HUES64 (cell line): ENCODE measurements around the gene TACO1.

Source experiments
- H3K27ac ChIP-seq: 2 replicates; pipeline ENCODE4 v1.7.0; 2013; ENCODE audit warnings: low read depth, low read length, inconsistent platforms
- H3K27me3 ChIP-seq: 2 replicates; pipeline ENCODE4 v1.6.1; 2013; ENCODE audit warnings: mild to moderate bottlenecking, low read length; ENCODE audit not compliant: insufficient read depth
- H3K36me3 ChIP-seq: 2 replicates; pipeline ENCODE4 v1.6.1; 2013; ENCODE audit warnings: mild to moderate bottlenecking, low read length; ENCODE audit not compliant: insufficient read depth
- H3K4me1 ChIP-seq: 2 replicates; pipeline ENCODE4 v1.6.1; 2013; ENCODE audit warnings: mild to moderate bottlenecking, low read length, moderate library complexity; ENCODE audit not compliant: insufficient read depth
- H3K4me3 ChIP-seq: 2 replicates; pipeline ENCODE4 v1.5.1; 2013; ENCODE audit warnings: mild to moderate bottlenecking, low read length, moderate library complexity
- H3K9ac ChIP-seq: 2 replicates; pipeline ENCODE4 v1.6.1; 2013; ENCODE audit warnings: mild to moderate bottlenecking, low read depth, low read length
- H3K9me3 ChIP-seq: 2 replicates; pipeline ENCODE4 v1.6.1; 2013; ENCODE audit warnings: low read depth, low read length; ENCODE audit not compliant: insufficient read depth
- WGBS: fragments of 150-250, 120-280 bp; methylation state at CpG from one replicate; pipeline ENCODE4 v1.1.7; 2013; ENCODE audit warnings: missing lambda C conversion rate; 5-methylcytosine and 5-hydroxymethylcytosine counted together

TACO1 gene

GRCh38 chr17:63601439-63602371 lies 1.0 kb downstream of the TACO1 start:
- WGBS: 65% methylated on average over 9 of the region's 9 CpGs
- H3K27ac ChIP-seq: no peak overlapping the region
- H3K4me1 ChIP-seq: peaks cover 9% of the 10 kb centered on the region
- H3K4me3 ChIP-seq: peak overlapping the region; percentile 80
- no peaks in the 10 kb centered on the region for H3K27me3 ChIP-seq
- peak overlapping the region; percentile 85 for H3K9ac ChIP-seq
- peaks cover 26% of the 10 kb centered on the region for H3K36me3 ChIP-seq
- H3K9me3 ChIP-seq: no peaks in the 10 kb centered on the region

DNA sequence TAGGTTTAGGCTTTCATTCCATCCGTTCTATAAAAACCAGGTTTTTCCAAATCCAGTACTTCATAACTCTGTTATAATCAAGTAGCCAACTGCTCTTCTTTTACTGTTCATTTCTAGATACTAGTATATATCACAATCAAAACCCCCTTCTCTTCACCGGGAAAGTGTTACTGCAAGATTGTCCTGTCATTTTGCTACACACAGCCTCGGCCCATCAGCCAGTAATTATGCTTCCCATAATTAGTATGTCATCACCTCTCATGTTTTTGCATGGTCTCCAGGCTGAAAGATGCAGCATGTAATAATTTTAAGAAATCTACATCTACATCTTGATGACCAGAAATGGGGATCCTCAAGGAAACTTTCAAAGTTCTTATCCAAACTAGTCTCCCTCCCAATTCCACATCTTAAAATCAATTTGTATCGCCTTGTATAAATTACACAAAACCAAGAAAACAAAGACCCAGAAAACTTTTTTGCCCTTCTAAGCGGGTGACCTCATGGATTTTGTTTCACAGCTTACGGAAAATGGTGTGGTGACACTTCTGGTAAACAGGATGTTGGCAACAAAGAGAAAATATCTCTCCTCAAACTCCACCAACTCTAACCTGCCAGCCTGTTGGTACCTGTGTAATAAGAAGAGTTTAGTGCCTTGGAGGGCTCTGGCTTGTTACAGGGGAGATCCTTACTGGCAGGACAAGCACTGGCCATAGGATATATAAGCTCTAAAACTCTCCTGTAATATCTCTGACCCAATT lies 9.3 kb downstream of the TACO1 start:
- Histone ChIP-seq H3K36me3 (peaks cover 46% of the 10 kb centered on the region), H3K27me3 (no peaks in the 10 kb centered on the region), H3K9me3 (no peaks in the 10 kb centered on the region), H3K4me1 (no peaks in the 10 kb centered on the region), H3K4me3 (no peak overlapping the region), H3K27ac (no peak overlapping the region), H3K9ac (no peak overlapping the region)
- WGBS: 94% methylated on average over 6 of the region's 6 CpGs

DNA sequence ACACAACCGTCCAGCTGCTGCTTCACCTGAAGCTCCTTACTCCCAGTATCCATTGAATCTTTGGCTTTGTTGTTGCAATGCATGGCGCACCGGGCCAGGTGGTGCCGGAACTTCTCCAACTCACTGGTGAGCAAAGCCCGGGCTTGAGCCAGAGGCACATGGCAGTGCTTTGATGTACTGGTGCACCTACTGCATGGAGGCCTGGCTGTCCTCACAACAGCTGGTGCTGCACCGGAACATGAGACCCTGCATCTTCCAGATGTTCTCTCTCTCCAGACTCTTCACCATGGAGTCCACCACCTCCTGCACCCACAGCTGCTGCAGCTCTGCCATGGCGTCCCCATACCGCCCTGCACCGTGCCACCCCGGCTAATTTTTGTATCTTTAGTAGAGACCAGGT lies 10.2 kb downstream of the TACO1 start:
- Histone ChIP-seq H3K9me3 (no peaks in the 10 kb centered on the region), H3K27me3 (no peaks in the 10 kb centered on the region), H3K4me1 (no peaks in the 10 kb centered on the region), H3K9ac (no peak overlapping the region), H3K27ac (no peak overlapping the region), H3K4me3 (no peak overlapping the region), H3K36me3 (peaks cover 38% of the 10 kb centered on the region)
- WGBS: 95% methylated on average over 10 of the region's 10 CpGs

DNA sequence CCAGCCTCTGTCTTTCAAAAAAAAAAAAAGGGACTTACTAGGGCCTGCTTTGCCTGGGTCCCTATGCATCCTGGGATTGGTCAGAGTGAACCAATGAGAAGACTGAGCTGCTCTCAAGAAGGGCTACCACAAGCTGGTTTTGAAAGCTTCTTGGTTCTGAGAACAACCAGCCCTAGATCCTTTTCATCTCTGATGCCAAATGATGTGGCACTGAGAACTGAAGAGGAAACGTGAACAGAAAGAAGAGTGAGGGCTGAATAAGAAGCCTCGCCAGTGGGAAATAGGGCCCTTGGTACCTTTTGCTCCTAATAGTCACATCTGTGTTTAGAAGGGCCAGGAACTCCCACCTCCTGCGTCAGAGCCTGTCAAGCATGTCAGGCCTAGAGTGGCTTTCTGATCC lies 10.7 kb downstream of the TACO1 start:
- Histone ChIP-seq H3K9me3 (no peaks in the 10 kb centered on the region), H3K27ac (no peak overlapping the region), H3K36me3 (peaks cover 33% of the 10 kb centered on the region), H3K4me1 (no peaks in the 10 kb centered on the region), H3K27me3 (no peaks in the 10 kb centered on the region), H3K9ac (no peak overlapping the region), H3K4me3 (no peak overlapping the region)
- 92% methylated on average over 3 of the region's 3 CpGs for WGBS

- Histone ChIP-seq H3K9me3 (no peaks in the 10 kb centered on the region), H3K4me1 (no peaks in the 10 kb centered on the region), H3K36me3 (peaks cover 10% of the 10 kb centered on the region), H3K4me3 (no peak overlapping the region), H3K27me3 (no peaks in the 10 kb centered on the region), H3K27ac (no peak overlapping the region), H3K9ac (no peak overlapping the region)
- WGBS: 85% methylated on average over 2 of the region's 2 CpGs
Measured at GRCh38 chr17:63613663-63614062, 13.0 kb downstream of the TACO1 start.

DNA sequence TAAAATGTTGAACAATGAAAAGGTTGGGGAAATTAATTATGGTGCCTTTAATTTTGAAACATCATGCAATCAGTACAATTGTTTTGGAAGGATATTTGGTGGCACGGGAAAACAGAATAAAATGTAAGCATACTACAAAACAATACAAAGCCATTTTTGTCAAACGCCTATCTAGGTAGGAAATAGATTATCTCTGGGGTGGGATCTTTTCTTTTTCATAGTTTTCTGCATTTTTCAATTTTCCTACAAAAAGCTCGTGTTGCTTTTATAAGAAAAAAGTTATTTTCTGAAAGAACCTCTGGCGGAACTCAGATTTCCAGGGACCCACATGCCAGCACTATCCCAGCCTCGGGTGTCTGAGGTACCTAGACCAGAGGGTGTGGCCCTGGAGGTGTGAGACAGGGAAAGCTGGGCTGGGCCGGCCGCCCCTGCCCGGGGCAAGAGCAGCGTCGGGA lies 20.6 kb downstream of the TACO1 start:
- peak overlapping the region; percentile 85 for H3K27ac ChIP-seq
- H3K36me3 ChIP-seq: no peaks in the 10 kb centered on the region
- peak overlapping the region; percentile 61 for H3K9ac ChIP-seq
- 8% methylated on average over 8 of the region's 10 CpGs for WGBS
- H3K4me3 ChIP-seq: peak overlapping the region; percentile 88
- H3K27me3 ChIP-seq: no peaks in the 10 kb centered on the region
- H3K4me1 ChIP-seq: peaks cover 11% of the 10 kb centered on the region
- no peaks in the 10 kb centered on the region for H3K9me3 ChIP-seq

- Histone ChIP-seq H3K27me3 (no peaks in the 10 kb centered on the region), H3K4me1 (peaks cover 11% of the 10 kb centered on the region), H3K27ac (peak within 1 kb of the TSS; percentile 85), H3K4me3 (peak within 1 kb of the TSS; percentile 88), H3K9ac (peak within 1 kb of the TSS; percentile 61), H3K9me3 (no peaks in the 10 kb centered on the region), H3K36me3 (no peaks in the 10 kb centered on the region)
- WGBS: under 1% methylated on average over 75 of the region's 75 CpGs
Measured at GRCh38 chr17:63621684-63622573, 21.2 kb downstream of the TACO1 start, which contains the start of gene MAP3K3. MAP3K3 (plus strand) TSS chr17:63622417; CDS start chr17:63622760, 343 bp downstream.

- Histone ChIP-seq H3K36me3 (no peaks in the 10 kb centered on the region), H3K9ac (peak overlapping the region; percentile 57), H3K27me3 (no peaks in the 10 kb centered on the region), H3K27ac (peak overlapping the region; percentile 67; the same call in 1 of the 2 replicates), H3K9me3 (no peaks in the 10 kb centered on the region), H3K4me1 (peaks cover 11% of the 10 kb centered on the region), H3K4me3 (peak overlapping the region; percentile 88)
- under 1% methylated on average over 100 of the region's 100 CpGs for WGBS
Measured at GRCh38 chr17:63622574-63623390, 22.1 kb downstream of the TACO1 start.

DNA sequence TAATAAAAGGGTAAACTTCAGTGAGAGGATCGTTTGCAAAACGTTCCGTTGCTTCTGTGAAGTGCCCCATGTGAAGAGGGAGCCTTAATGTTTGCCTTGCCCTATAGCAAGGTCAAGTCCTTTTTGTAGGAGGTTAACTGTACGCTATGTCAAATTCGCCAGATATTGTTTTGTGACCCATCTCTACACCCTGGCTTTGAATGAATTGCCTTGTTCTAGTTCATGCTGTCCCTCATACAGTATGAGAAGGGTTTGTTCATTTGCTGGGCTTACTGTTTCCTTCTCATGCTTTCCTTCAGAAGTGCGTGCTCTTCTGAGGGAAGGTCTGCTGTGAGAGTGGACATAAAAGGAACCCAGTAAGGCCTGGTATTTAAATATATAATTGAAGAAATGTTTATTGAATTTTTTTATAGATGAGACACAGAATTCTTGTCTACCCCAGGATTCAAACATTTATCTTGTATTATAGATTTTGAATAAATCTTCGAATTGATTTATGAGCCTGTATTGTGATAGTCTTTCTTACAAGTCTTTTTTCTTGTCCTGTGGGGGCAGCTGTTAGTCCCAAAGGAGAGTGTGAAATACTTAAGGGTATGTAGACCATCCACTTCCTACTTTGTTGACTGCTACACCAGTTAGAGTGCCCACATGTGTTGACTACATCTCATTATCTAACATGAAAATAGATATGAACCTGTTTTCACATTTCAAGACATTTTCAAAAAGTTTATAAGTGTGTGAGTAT lies 23.3 kb downstream of the TACO1 start:
- Histone ChIP-seq H3K9me3 (no peaks in the 10 kb centered on the region), H3K27ac (no peak overlapping the region), H3K27me3 (no peaks in the 10 kb centered on the region), H3K4me3 (peak overlapping the region; percentile 88), H3K36me3 (no peaks in the 10 kb centered on the region), H3K9ac (no peak overlapping the region), H3K4me1 (peaks cover 11% of the 10 kb centered on the region)
- 34% methylated on average over 6 of the region's 7 CpGs for WGBS
